HepG2 (cell line): Measurements from ENCODE around the gene TM4SF20. TPM values are rescaled to one million over a fixed set of nuclear protein-coding genes. Genes with fewer than 3 reads are reported as not detected.

Experiments used
- ARID5B ChIP-seq: IDR thresholded peaks from 2 replicates; pipeline ENCODE4 v1.4.0; 2020; ENCODE audit warnings: mild to moderate bottlenecking, missing genetic modification reagents
- ATM ChIP-seq: fragments of 450-650 bp; IDR thresholded peaks from 2 replicates; pipeline ENCODE4 v1.7.1; 2017; ENCODE audit warnings: mild to moderate bottlenecking, borderline replicate concordance
- CCDC6 ChIP-seq: sonication (generic); formaldehyde crosslinking; IDR thresholded peaks from 2 replicates; pipeline ENCODE4 v1.8.1; 2022; ENCODE audit warnings: mild to moderate bottlenecking, missing genetic modification reagents, moderate library complexity
- HDAC6 ChIP-seq: fragments of 200-600 bp; sonication (generic); IDR thresholded peaks from 2 replicates; pipeline ENCODE4 v1.7.0; 2017; ENCODE audit warnings: mild to moderate bottlenecking, antibody characterized with exemption, low read length, low read depth
- HHEX ChIP-seq: IDR thresholded peaks from 2 replicates; pipeline ENCODE4 v1.6.1; 2016; ENCODE audit warnings: control low read depth
- HNF4A ChIP-seq: sonication (generic); formaldehyde crosslinking; IDR thresholded peaks from 2 replicates; pipeline ENCODE4 v1.4.0; 2020; ENCODE audit warnings: missing genetic modification reagents
- HNF4G ChIP-seq, 2 experiments: sonication (generic) in 1 of 2; formaldehyde crosslinking in 1 of 2; IDR thresholded peaks; 2 replicates each; pipeline versions ENCODE4 v1.4.0 to v1.6.1; 2011 to 2020; ENCODE audit warnings: borderline replicate concordance in 2 of 2, low read depth in 2 of 2, mild to moderate bottlenecking in 2 of 2, low read length in 1 of 2, missing genetic modification reagents in 1 of 2, moderate library complexity in 1 of 2
- HNRNPUL1 ChIP-seq: fragments of 200-400 bp; formaldehyde crosslinking; IDR thresholded peaks from 2 replicates; pipeline ENCODE4 v1.6.1; 2017; ENCODE audit warnings: low read depth, mild to moderate bottlenecking, low read length, moderate library complexity
- ISX ChIP-seq: sonication (generic); formaldehyde crosslinking; conservative IDR thresholded peaks from 2 replicates; pipeline ENCODE4 v1.5.0; 2020; ENCODE audit warnings: missing genetic modification reagents
- MBD4 ChIP-seq: IDR thresholded peaks from 2 replicates; pipeline ENCODE4 v1.6.1; 2012; ENCODE audit warnings: low read length, inconsistent platforms, borderline replicate concordance
- NCOA2 ChIP-seq: sonication (generic); formaldehyde crosslinking; IDR thresholded peaks from 2 replicates; pipeline ENCODE4 v1.8.0; 2022; ENCODE audit warnings: inconsistent platforms
- NPAS2 ChIP-seq: sonication (generic); formaldehyde crosslinking; IDR thresholded peaks from 2 replicates; pipeline ENCODE4 v1.8.0; 2022; ENCODE audit warnings: mild to moderate bottlenecking, missing genetic modification reagents, borderline replicate concordance
- RCOR2 ChIP-seq: IDR thresholded peaks from 2 replicates; pipeline ENCODE4 v1.6.1; 2016; ENCODE audit warnings: missing biosample characterization, missing genetic modification reagents
- RXRB ChIP-seq: IDR thresholded peaks from 2 replicates; pipeline ENCODE4 v1.6.1; 2016; ENCODE audit warnings: borderline replicate concordance, missing genetic modification reagents, missing compliant biosample characterization
- STAT5B ChIP-seq: sonication (generic); formaldehyde crosslinking; IDR thresholded peaks from 2 replicates; pipeline ENCODE4 v1.4.0; 2020; ENCODE audit warnings: missing genetic modification reagents
- ZNF264 ChIP-seq: sonication (generic); formaldehyde crosslinking; IDR thresholded peaks from 2 replicates; pipeline ENCODE4 v1.4.0; 2020; ENCODE audit warnings: missing genetic modification reagents
- ZNF468 ChIP-seq: sonication (generic); formaldehyde crosslinking; IDR thresholded peaks from 2 replicates; pipeline ENCODE4 v1.8.0; 2022; ENCODE audit warnings: mild to moderate bottlenecking, moderate library complexity, missing genetic modification reagents
- ZNF749 ChIP-seq: sonication (generic); formaldehyde crosslinking; IDR thresholded peaks from 2 replicates; pipeline ENCODE4 v1.8.0; 2022; ENCODE audit warnings: mild to moderate bottlenecking, missing genetic modification reagents, moderate library complexity, borderline replicate concordance
- ZNF790 ChIP-seq: sonication (generic); formaldehyde crosslinking; IDR thresholded peaks from 2 replicates; pipeline ENCODE4 v1.8.0; 2022; ENCODE audit warnings: missing genetic modification reagents, mild to moderate bottlenecking, borderline replicate concordance
- ZNF839 ChIP-seq: sonication (generic); formaldehyde crosslinking; IDR thresholded peaks from 2 replicates; pipeline ENCODE4 v1.4.0; 2020; ENCODE audit warnings: missing genetic modification reagents, mild to moderate bottlenecking, borderline replicate concordance
- polyA plus RNA-seq, 8 experiments: library from polyadenylated mRNA; depleted of rRNA in 3 of 8; stranded (reverse) in 7 of 8; unstranded in 1 of 8; fragments of >200 nt; fragmentation: Illumina TruSeq in 4 of 8; extraction: Trizol in 4 of 8; gene quantifications; 2 replicates each; pipeline versions ENCODE4 v1.2.1 to v1.2.3, GENCODE V29; 2011 to 2016; ENCODE audit warnings: low read depth in 4 of 8, missing spikeins in 1 of 8, mixed read lengths in 1 of 8; ENCODE audit not compliant: insufficient read depth in 1 of 8
- total RNA-seq, 5 experiments: library from RNA; depleted of rRNA; stranded (reverse); fragments of >200 nt; fragmentation: Illumina TruSeq; extraction: Trizol; gene quantifications; 2 replicates each; pipeline ENCODE4 v1.2.3, GENCODE V29; 2016; ENCODE audit warnings: low read depth in 1 of 5
- TF ChIP-seq, protein P1 (sequence below): sonication (generic); formaldehyde crosslinking; IDR thresholded peaks from 2 replicates; pipeline ENCODE4 v1.5.0; 2020; ENCODE audit warnings: missing genetic modification reagents, mild to moderate bottlenecking, borderline replicate concordance
- TF ChIP-seq, protein P2 (sequence below): IDR thresholded peaks from 2 replicates; pipeline ENCODE4 v1.6.1; 2016; ENCODE audit warnings: low read depth
- TF ChIP-seq, protein P3 (sequence below): IDR thresholded peaks from 2 replicates; pipeline ENCODE4 v1.6.1; 2016; ENCODE audit warnings: missing compliant biosample characterization, missing genetic modification reagents, borderline replicate concordance

The TM4SF20 gene
- total and polyA plus RNA-seq, 2 of the 13 experiments (the other 11 are each of a cell fraction or from before 2014, with no cell fraction given), result not detected

DNA sequence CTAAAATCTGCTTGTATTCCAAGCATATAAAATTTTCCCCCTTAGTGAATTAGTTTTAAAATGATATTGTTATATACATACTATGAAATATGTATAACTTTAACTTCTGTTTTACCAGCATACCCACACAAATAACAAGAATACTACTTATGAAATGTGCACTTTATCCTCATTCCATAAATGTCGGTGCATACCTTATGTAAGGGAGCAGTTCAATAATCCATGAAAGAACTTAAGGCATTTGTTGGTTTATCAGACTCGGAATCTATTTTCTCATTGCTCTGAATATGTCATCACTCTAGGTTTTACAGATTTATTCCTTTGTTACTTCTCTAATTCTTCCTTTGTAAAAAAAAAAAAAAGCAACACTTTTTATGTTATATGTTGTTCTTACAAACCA, 66.5 kb downstream of the TM4SF20 start (continued):
- TF ChIP-seq NPAS2 (CRISPR knock-in tag) (no peak), ISX (CRISPR knock-in tag) (no peak), NCOA2 (CRISPR knock-in tag) (peak; percentile 35; the same call in 1 of the 2 replicates), CCDC6 (no peak), ZNF790 (CRISPR knock-in tag) (no peak), HDAC6 (no peak), ZNF749 (CRISPR knock-in tag) (no peak), HNF4G (IDR thresholded peaks at IDR 0.05; ENCODE audit: borderline replicate concordance, low read depth, low read length) (0 out of 2 replicates have a peak, but pooled peaks have one; percentile 14), HNF4G (CRISPR knock-in tag; IDR thresholded peaks at IDR 0.05; ENCODE audit: borderline replicate concordance, low read depth) (no peak), MBD4 (no peak), ZNF839 (CRISPR knock-in tag) (no peak), STAT5B (no peak), RCOR2 (0 out of 2 replicates have a peak, but pooled peaks have one; percentile 13), HHEX (no peak), ARID5B (CRISPR knock-in tag) (peak; percentile 55), ZNF264 (CRISPR knock-in tag) (no peak), RXRB (CRISPR knock-in tag) (peak; percentile 53; the same call in 1 of the 2 replicates), ATM (no peak), HNRNPUL1 (no peak), ZNF468 (no peak), HNF4A (CRISPR knock-in tag) (peak; percentile 59)
- TF ChIP-seq, protein P1, sequence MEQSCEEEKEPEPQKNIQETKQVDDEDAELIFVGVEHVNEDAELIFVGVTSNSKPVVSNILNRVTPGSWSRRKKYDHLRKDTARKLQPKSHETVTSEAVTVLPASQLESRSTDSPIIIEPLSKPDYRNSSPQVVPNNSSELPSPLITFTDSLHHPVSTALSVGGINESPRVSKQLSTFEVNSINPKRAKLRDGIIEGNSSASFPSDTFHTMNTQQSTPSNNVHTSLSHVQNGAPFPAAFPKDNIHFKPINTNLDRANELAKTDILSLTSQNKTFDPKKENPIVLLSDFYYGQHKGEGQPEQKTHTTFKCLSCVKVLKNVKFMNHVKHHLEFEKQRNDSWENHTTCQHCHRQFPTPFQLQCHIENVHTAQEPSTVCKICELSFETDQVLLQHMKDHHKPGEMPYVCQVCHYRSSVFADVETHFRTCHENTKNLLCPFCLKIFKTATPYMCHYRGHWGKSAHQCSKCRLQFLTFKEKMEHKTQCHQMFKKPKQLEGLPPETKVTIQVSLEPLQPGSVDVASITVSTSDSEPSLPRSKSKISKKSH (CRISPR knock-in tag), result no peak
- TF ChIP-seq, protein P2, sequence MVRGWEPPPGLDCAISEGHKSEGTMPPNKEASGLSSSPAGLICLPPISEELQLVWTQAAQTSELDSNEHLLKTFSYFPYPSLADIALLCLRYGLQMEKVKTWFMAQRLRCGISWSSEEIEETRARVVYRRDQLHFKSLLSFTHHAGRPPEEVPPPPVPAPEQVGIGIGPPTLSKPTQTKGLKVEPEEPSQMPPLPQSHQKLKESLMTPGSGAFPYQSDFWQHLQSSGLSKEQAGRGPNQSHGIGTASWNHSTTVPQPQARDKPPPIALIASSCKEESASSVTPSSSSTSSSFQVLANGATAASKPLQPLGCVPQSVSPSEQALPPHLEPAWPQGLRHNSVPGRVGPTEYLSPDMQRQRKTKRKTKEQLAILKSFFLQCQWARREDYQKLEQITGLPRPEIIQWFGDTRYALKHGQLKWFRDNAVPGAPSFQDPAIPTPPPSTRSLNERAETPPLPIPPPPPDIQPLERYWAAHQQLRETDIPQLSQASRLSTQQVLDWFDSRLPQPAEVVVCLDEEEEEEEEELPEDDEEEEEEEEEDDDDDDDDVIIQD (CRISPR knock-in tag), result peak; percentile 18; the same call in 1 of the 2 replicates
- TF ChIP-seq, protein P3, sequence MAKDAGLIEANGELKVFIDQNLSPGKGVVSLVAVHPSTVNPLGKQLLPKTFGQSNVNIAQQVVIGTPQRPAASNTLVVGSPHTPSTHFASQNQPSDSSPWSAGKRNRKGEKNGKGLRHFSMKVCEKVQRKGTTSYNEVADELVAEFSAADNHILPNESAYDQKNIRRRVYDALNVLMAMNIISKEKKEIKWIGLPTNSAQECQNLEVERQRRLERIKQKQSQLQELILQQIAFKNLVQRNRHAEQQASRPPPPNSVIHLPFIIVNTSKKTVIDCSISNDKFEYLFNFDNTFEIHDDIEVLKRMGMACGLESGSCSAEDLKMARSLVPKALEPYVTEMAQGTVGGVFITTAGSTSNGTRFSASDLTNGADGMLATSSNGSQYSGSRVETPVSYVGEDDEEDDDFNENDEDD (CRISPR knock-in tag), result no peak
